SIG-M5 treated with dmso at 0.1 percent for 504 hours (cell line): ENCODE measurements around the gene C4BPA.
A peak's percentile ranks its signal among the peaks of the same experiment; 100 is the strongest.

Source experiments
- DNase-seq: peaks from one replicate; lab custom pipeline; 2025; ENCODE audit not compliant: unreplicated experiment; lab: John Stamatoyannopoulos, UW

Gene C4BPA

DNA sequence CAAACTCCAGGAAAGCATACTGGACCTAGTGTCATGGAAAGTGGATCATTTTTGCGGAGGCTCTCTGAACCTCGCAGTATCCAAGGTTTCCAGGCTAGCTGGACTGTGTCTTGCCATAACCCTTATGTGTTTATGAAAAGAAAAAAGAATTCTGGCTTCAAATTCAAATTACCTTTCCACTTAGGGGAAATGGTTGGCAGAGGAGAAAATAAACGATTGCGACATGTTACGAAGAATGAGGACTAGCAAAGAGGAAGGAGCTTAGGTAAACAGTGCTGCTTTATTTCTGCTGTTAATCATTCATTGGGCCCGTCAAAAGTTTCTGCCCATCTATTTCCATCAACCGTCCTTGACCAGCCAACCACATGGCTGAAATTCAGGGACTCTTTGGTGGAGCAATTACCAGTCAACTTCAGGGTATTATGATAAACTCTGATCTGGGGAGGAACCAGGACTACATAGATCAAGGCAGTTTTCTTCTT, at the start of gene C4BPA:
Gene C4BPA (plus strand): TSS at position 342 of the 482 bp plus-strand sequence. CDS start 8,793 bp downstream, outside the sequence.
- DNase-seq = peak; percentile 47

DNA sequence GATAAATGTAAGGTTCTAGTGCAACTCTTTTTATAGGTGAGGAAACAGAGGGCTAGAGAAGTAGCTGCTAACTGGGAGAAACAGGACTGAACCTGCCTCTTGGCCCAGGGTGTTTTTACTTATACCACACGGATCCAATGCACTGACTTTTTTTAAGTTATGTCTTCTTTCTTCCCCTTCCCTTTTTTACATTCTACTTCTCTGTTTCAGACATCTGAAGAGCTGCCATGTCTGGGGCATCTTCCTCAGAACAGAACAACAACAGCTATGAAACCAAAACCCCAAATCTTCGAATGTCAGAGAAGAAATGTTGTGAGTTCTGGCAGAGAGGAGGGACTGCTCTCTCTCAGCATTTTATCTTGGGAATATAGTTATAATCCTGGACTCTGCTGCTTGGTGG, 49.5 kb upstream of the C4BPA start:
- peak; percentile 67 for DNase-seq

DNA sequence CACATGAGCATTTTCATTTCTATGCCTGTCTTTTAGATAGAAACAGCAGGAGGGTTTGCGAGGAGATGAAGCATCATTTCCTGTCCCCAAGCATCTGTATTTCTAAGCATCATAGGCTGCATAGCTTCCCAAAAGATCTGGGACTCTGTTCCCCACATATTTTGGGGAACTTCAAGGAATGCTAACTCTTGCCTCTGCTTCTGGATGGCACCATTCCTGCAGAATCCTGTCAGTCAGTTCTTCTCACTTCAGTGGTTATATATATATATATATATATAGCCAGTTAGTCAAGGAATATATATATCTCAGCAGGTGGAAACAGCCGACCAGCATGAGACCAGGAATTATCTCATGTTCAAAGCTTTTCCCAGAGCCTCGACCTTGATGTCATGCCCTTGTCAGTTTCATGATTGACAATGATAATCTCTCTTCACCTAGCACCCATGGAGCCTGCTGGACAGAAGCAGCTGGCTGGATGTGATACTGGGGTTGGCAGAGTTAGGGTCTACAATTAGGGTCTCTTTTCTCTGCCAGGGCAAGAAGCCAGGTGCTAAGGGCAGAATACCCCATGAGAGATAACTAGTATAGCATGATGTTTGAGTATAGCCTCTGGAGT, 48.5 kb upstream of the C4BPA start:
- no peak for DNase-seq

DNA sequence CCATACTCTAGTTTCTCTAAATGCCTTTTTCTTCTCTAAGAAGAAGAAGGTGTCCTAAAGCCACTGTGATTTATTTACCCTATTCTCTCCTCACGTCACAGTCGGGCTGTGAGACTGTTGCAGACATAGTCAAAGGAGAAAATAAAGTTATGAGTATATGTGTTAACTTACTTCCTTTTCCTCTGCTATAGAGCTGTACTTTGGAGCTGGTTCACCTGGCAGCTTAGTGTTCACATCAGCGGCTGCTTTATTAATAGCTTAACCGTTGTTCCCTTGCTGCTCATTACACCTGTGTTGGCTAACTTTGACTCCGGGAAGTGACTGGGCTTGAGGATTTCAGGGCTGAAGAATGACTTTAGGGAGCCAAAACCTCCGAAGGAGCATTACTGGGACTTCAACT, 47.4 kb upstream of the C4BPA start:
- no peak for DNase-seq

DNA sequence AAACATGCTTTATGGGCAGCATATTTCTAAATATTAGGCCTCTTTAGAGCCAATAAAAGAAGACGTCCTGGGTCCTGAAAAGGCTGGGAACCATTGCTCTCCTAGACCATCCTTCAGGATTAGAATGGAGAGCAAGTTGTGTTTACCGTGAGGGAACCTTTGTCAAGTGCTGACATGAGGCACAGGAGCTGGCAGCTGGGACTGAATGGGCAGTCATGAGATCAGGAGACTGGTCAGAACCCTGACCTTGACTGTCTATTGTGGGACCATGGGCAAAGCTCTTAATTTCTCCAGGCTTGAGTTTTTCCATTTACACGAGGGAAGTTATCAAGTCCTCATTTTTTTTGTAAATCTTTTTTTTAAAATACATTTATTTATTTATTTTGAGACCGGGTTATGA, 45.8 kb upstream of the C4BPA start:
- no peak for DNase-seq

DNA sequence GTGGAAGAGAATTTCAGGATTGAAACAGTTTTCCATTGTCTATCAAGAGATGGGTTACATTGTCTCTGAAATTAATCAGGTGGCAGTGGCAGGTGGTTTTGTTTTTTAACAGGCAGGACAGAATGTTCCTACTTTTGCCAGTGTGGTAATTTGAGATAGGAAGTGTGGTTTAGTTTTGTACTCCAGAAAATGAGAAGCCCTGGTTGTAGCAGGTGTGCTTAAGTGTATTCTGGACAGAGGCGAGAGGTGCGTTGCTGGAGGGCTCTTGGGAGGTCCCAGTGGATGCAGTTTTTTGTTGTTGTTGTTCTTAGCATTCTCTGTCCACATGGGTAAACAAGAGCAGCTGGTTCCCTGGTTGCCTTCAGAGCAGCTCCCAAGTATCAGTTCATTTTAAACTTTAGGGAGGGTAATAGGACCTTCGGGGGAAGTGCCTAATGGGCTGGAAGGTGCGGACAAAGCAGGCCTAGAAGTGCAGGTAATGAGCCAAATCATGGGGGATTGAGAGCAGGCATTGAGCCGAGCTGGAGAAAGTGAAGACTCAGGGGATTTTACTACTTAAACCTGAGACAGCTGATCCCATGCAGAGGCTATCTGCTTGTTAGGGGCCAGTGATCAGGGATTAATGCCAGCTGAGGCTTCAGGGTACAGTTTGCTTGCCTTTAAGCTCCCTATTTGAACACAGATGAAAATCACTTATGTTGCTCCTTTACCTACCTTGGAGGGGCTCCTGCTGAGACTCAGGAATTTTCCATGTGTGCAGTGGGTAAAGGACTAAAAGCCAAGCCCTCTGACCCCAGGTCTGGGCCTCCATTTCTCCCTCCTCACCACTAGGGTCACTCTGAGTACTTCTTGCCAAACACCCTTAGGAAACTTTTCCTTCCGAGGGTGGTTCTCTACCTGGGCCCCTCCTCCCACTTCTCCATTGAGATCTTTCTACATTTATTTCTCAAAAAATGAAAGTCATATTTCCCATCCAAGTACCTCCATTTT, 44.9 kb upstream of the C4BPA start:
- no peak for DNase-seq

DNA sequence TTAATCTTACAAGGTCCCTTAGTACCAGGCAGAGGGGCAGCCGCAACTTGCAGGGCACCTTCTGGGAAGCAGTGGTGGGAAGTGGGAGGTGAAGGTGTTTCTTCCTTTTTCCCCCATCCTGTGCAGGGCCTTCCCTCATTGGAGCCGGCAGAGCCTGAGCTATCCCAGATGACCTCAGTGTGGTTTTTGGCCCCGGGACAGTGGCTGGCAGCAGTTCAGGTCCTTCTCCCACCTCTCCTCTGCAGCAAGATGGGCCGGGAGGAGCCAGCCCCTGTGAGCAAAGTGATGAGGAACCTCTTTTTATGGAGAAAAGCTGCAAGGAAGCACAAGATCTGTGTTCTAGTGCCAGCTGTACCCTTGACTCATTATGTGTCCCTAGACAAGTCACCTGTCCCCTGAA, 44.2 kb upstream of the C4BPA start:
- DNase-seq = no peak

DNA sequence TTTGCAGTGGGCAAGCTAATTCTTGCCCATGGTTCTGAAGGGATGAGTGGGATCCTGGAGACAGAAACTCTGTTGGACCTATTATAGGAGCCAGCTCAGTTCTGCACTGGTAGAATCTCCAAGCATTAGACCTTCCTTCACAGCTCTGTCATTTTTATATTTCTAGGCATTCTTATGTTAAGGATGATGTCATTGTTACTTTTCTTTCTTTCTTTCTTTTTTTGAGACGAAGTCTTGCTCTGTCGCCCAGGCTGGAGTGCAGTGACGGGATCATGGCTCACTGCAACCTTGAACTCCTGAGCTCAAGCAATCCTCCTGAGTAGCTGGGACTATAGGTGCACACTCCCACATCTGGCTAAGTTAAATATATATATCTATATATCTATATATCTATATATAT, 43.4 kb upstream of the C4BPA start:
- DNase-seq = no peak

DNA sequence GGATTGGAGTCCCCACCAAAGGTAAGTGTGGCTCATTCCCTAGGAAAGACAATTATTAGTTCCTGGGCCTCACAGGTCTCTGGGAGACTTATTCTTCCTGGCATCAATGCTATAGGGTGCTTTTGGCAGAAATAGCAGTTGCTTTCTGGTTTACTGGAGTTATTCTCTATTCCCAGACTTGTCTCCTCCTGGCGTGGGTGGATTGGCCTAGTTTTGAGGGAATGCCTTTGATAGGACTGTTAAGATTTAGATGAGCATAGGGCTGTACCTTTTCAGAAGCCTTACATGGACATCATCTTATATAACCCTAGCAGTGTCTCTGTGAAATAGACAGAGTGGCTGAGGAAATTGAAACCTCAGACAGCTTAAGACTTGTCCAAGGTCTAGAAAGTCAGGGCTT, 42.0 kb upstream of the C4BPA start:
- DNase-seq = no peak

DNA sequence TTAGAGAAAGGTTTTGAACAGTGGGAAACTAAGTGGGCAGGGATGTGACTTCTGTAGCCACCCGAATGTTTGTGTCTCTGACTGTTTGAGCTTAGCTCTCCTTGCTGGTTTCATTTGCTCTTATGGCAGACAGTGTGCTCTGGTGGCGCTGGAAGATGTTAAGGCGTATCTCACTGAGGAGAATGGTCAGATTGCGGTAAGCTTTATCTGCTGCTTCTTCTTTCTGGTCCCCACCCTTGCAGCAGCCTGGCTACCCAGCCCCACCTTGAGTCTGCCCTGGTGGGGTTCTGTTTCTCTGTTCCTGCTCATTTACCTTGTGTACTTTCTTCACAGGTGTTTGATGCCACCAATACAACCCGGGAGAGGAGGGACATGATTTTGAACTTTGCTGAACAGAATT, 41.0 kb upstream of the C4BPA start:
- no peak for DNase-seq

DNA sequence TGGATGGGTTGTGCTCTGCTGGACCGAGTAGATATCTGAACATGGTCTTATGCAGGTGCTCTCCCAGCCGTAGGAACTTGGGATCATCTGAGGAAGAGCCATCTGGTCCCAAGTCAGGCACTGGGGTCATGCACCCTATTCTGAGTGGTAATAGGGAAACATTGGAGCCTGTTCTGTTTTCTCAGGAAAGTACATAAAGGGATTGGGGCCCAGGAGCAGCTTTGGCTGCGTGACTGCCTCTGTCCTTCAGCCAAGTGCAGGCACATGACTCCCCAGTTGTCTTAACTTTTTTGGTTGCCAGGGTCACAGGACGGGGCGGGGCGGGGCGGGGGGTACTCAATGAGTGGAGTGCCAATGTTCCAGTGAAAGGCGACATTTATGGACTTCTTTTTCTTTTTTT, 39.5 kb upstream of the C4BPA start:
- no peak for DNase-seq

DNA sequence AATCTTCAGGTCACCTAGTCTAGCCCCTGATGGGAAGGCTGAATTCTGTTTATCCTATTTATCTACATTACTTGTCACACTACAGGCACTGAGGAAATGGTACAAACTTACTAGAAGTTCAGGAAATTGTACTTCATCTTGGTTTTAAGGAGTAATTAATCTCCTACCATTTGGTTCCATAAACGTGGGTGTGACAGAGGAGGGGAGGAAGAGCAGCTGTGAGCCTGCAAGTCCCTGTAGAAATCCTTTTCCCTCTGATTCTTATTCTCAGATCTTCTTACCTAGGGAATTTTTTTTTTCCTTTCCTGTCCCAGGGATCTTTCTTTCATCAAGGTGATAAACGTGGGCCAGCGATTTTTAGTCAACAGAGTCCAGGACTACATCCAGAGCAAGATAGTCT, 36.8 kb upstream of the C4BPA start:
- no peak for DNase-seq

DNA sequence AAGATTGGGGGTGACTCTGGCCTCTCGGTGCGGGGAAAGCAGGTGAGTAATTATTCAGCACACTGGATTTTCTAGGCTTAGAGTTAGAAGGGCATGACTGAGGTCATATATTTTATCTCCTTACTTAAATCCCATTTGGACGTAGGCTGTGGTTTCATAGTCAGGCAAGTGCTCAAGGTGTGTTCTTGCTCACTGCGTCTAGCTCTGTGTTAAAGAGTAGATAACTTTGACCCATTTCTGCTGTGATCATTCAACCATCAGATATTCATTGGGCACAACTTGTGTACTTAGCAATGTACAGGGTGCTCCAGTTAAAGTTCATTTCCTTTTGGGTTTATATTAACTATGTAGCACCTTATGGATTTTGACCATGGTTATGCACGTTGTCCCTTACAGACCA, 36.4 kb upstream of the C4BPA start:
- DNase-seq = no peak

DNA sequence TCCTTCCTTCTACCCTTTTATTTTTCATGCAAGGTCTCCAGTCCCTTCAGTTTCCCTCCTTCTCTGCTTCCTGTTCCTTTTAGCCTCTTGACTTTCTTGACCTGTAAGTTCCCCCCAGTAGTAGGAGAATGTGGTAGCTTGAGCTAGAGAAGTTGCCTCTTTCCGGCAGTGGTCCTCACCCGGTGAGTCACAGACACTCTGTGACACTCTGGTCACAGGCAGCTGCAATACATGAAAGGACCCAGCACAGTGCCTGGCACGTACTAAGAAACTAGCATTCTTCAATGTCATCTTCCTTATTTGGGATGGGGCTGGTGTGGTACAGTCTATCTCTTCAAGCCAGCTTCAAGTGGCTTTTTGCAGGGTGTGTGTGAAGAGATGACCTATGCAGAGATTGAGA, 35.0 kb upstream of the C4BPA start:
- DNase-seq = peak; percentile 81

DNA sequence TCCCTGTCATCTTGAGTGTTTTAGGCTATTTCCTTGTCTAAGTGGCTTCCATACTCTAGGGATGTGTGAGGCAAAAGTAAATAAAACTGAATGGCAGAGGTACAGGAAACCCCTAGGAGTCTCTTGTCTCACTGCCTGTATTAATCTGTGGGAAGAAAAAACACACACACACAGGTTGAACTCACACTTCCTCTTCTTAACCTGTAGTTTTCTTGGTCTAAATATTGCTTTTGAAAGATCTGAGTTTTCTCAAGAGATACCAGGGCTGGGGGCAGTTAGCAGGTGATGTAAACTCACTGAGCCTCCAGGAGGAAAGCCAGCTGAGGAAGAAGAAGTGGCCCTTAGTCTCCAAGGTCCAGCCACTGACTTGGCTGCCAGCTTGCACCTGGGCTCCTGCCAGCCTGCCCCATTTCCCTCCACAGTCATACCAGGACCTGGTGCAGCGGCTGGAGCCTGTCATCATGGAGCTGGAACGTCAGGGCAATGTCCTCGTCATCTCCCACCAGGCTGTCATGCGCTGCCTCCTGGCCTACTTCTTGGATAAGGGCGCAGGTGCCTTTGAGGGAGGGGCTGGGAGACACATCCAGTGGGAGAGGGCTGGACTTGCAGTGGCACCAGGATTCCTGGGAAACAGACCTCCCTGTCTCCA, 34.1 kb upstream of the C4BPA start:
- DNase-seq = peak; percentile 19

DNA sequence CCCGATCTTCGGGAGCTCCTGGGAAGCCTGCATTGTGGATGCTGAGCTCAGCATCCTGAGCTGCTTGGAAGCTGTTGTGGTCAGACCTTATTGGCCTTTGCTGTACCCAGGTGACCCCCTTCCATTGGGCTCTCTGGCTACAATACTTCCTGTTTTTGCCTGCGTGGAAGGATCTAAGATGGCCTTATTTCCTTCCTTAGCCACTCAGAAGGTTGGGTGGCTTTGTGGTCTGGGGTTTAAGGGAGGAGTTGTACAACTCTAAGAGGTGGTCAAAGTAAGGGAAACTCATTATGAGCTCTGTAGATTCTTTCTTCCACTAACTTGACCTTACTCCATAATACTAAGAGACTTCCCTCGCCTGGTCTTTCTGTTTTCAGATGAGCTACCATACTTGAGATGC, 33.2 kb upstream of the C4BPA start:
- peak; percentile 56 for DNase-seq

DNA sequence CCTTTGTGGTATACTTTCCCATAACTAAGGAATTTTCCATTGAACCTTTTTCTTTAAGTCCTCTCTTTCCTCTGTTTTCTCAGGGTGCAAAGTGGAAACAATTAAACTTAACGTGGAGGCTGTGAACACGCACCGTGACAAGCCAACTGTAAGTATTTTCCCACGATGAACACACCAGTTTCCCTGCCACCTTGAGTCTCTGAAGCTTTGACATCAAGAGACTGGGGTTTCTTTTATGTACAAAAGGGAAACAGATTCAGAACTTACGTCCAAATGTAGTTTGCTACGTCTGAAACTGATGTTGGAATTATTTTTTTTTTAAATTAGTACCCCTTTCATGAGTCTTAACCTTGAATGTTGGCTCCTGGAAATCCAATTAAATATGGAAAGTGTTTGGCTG, 32.6 kb upstream of the C4BPA start:
- no peak for DNase-seq

DNA sequence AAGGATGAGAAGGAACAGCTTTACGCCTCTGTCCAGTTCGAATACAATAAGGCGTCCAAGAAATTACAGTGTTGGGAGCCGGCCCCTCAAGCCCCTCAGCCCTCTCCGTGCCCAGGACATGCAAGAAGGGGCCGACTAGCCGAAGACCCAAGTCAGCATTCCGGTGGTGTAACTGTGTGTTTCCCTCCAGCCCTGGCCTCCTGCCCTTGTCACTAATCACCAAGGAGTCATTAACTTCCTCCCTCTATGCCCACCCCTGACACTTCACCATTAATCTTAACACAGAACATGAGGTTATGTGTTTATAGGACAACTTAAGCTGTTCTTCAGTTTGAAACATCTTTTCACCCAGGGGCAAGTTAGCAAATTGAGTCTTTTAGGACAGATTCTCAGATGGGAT, 31.8 kb upstream of the C4BPA start:
- no peak for DNase-seq

DNA sequence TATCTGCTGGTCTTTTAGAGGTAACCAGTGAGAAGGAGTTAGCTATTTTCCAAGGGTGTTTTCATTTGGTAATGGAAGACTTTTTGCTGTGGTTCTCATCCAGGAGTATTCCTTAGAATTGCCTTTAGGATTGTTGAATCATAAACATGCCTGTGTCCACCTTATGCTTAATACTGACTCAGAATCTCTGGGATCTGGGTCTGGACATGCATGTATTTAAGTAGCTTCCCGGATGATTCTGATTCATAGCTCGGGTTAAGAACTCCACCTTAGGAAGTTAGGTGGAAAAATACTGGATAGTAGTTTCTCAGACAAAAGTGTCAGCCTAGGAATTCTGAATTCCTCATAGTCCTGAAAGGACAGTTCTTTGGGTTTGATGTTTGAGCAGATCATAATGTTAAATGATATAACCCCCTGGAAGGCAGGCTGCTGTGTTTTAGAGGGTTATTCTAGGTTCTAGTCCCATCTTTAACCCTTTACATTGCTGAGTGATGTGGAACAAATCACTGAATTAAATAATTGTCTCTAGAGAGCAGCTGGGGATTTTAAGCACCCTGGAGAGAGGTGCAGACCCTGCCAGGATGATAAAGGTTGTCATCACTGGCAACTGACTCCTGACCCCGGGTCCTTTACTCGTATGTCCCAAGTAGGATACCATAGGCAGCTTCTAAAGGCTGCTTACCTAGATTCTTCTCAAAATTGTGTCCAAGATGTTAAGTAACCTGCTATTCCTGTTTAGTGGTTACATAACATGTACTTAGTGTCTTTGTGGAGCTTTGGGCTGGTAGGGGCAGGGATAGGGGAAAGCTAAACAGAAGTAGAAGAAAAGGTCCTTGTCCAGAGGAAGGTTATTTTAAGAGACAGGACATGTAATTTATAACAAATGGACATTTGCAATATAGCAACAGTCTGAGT, 29.9 kb upstream of the C4BPA start:
- DNase-seq = no peak

DNA sequence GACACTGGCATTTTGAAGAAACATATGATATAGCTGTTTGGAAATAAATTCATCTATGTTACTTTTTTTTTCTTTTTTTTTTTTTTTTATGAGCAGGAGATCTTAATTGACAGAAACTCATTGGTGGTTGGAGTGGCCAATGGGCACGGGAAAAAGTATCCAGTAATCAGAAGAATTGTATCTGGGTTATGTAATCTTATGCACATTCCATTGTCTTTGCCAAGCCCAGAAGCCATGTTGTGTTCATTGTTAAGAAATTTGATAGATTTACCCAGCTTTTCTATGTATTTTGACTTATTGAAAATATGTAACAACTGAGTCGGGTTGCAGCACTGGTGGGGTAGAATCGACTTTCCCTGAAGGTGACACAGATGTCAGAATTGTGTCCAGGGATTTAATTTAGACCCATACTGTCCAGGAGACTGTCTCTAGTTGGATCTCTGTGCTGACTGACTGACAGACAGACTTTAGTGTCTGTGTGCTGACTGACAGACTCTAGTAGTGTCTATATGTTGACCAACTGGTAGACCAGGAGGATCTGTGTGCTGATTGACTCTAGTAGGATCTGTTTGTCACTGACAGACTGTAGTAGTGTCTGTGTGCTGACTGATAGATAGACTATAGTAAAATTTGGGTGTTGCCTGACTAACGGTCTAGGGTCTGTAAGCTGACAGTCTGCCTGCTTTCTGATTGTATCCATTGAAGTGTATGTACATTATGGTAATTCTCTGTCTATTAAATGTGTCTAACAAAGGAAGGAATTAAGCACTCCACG, 27.7 kb upstream of the C4BPA start:
- DNase-seq = no peak
